Astrocyte (in vitro differentiated cells and primary cell): ENCODE measurements around the gene IQCH. TPM values are rescaled to one million over a fixed set of nuclear protein-coding genes. Genes with fewer than 3 reads are reported as not detected.

Experiments
- DNase-seq: peaks from one replicate; pipeline ENCODE4 v3.0.0-alpha.2; 2010; ENCODE audit warnings: low read depth
- FAIRE-seq: peaks from 2 replicates; lab custom pipeline; 2011; peaks lifted over from hg19 to GRCh38; lab: Jason Lieb, UNC
- H2AFZ ChIP-seq: 2 replicates; pipeline ENCODE4 v1.6.0; 2012; ENCODE audit warnings: low read depth, low read length, inconsistent platforms
- H3K27ac ChIP-seq: 2 replicates; pipeline ENCODE4 v1.5.1; 2011; ENCODE audit warnings: low read depth, low read length, inconsistent platforms
- H3K27me3 ChIP-seq: 2 replicates; pipeline ENCODE4 v1.6.0; 2011; ENCODE audit warnings: low read length, inconsistent platforms; ENCODE audit not compliant: insufficient read depth
- H3K36me3 ChIP-seq: 2 replicates; pipeline ENCODE4 v1.5.1; 2011; ENCODE audit warnings: low read length, inconsistent platforms; ENCODE audit not compliant: insufficient read depth
- H3K4me1 ChIP-seq: 2 replicates; pipeline ENCODE4 v1.5.1; 2011; ENCODE audit warnings: low read length, inconsistent platforms; ENCODE audit not compliant: insufficient read depth
- H3K4me2 ChIP-seq: 2 replicates; pipeline ENCODE4 v1.6.0; 2012; ENCODE audit warnings: low read length, inconsistent platforms
- H3K4me3 ChIP-seq: 2 replicates; pipeline ENCODE4 v1.5.1; 2011; ENCODE audit warnings: low read depth, mild to moderate bottlenecking, low read length, inconsistent platforms; ENCODE audit not compliant: insufficient read depth
- H3K79me2 ChIP-seq: 2 replicates; pipeline ENCODE4 v1.6.0; 2012; ENCODE audit warnings: mild to moderate bottlenecking, low read length, inconsistent platforms; ENCODE audit not compliant: insufficient read depth
- H3K9ac ChIP-seq: 2 replicates; pipeline ENCODE4 v1.6.0; 2012; ENCODE audit warnings: mild to moderate bottlenecking, low read length, inconsistent platforms
- H3K9me3 ChIP-seq: 2 replicates; pipeline ENCODE4 v1.5.1; 2012; ENCODE audit warnings: low read depth, mild to moderate bottlenecking, low read length, inconsistent platforms; ENCODE audit not compliant: insufficient read depth
- H4K20me1 ChIP-seq: 2 replicates; pipeline ENCODE4 v1.6.0; 2012; ENCODE audit warnings: low read length, inconsistent platforms; ENCODE audit not compliant: insufficient read depth
- H3K27ac Mint-ChIP-seq: one replicate; pipeline ENCODE4 v1.8.0; 2021; ENCODE audit warnings: mild to moderate bottlenecking, mixed read lengths; ENCODE audit not compliant: unreplicated experiment
- H3K27me3 Mint-ChIP-seq: one replicate; pipeline ENCODE4 v1.8.0; 2021; ENCODE audit warnings: low read depth, mixed read lengths; ENCODE audit not compliant: unreplicated experiment
- H3K36me3 Mint-ChIP-seq: one replicate; pipeline ENCODE4 v1.8.0; 2021; ENCODE audit warnings: low read depth, mixed read lengths; ENCODE audit not compliant: unreplicated experiment
- H3K4me1 Mint-ChIP-seq: one replicate; pipeline ENCODE4 v1.8.0; 2021; ENCODE audit warnings: low read depth, mixed read lengths; ENCODE audit not compliant: unreplicated experiment
- H3K4me3 Mint-ChIP-seq: one replicate; pipeline ENCODE4 v1.8.0; 2021; ENCODE audit warnings: mild to moderate bottlenecking, moderate library complexity, mixed read lengths; ENCODE audit not compliant: unreplicated experiment
- H3K9me3 Mint-ChIP-seq: one replicate; pipeline ENCODE4 v1.8.0; 2021; ENCODE audit warnings: mild to moderate bottlenecking, mixed read lengths; ENCODE audit not compliant: unreplicated experiment
- CTCF ChIP-seq: IDR thresholded peaks from 2 replicates; pipeline ENCODE4 v1.5.1; 2011; ENCODE audit warnings: low read depth, mild to moderate bottlenecking, inconsistent platforms, low read length, moderate library complexity; ENCODE audit not compliant: insufficient read depth
- EZH2 ChIP-seq: IDR thresholded peaks from 2 replicates; pipeline ENCODE4 v1.6.1; 2012; ENCODE audit warnings: mild to moderate bottlenecking, low read length, inconsistent platforms; ENCODE audit not compliant: insufficient read depth
- total RNA-seq: library from RNA; stranded (reverse); gene quantifications from 2 replicates; pipeline ENCODE4 v1.2.1, GENCODE V29; 2021

IQCH gene
- total RNA-seq, 1 donor from 2014 or later = 2.7 TPM

GRCh38 chr15:67520321-67521028, 265.9 kb downstream of the IQCH start:
- Mint-ChIP-seq H3K4me3 (peak overlapping the region; percentile 82), H3K27me3 (no peaks in the 10 kb centered on the region), H3K4me1 (peaks cover 10% of the 10 kb centered on the region), H3K27ac (no peak overlapping the region), H3K9me3 (no peaks in the 10 kb centered on the region), H3K36me3 (no peaks in the 10 kb centered on the region)
- peak overlapping the region; percentile 100 for H2AFZ ChIP-seq
- peak overlapping the region; percentile 86 for H3K9ac ChIP-seq
- no peaks in the 10 kb centered on the region for H3K27me3 ChIP-seq
- H3K9me3 ChIP-seq = no peaks in the 10 kb centered on the region
- no peak for FAIRE-seq
- peak overlapping the region; percentile 91 for H3K27ac ChIP-seq
- H4K20me1 ChIP-seq = peaks cover 5% of the 10 kb centered on the region
- H3K79me2 ChIP-seq = peaks cover 34% of the 10 kb centered on the region
- no peaks in the 10 kb centered on the region for H3K36me3 ChIP-seq
- H3K4me1 ChIP-seq = peaks cover 5% of the 10 kb centered on the region
- H3K4me2 ChIP-seq = peak overlapping the region; percentile 87
- peak overlapping the region; percentile 74 for H3K4me3 ChIP-seq
- DNase-seq = no peak
- TF ChIP-seq EZH2 = no peak
- no peak for TF ChIP-seq CTCF

- Histone ChIP-seq H3K4me2 (peak within 1 kb of the TSS; percentile 87), H3K9me3 (no peaks in the 10 kb centered on the region), H3K27ac (peak within 1 kb of the TSS; percentile 91), H4K20me1 (peaks cover 5% of the 10 kb centered on the region), H3K4me3 (peak within 1 kb of the TSS; percentile 74), H3K79me2 (peaks cover 40% of the 10 kb centered on the region), H3K27me3 (no peaks in the 10 kb centered on the region), H3K36me3 (no peaks in the 10 kb centered on the region), H3K9ac (peak within 1 kb of the TSS; percentile 86), H2AFZ (peak within 1 kb of the TSS; percentile 100), H3K4me1 (peaks cover 5% of the 10 kb centered on the region)
- peak within 1 kb of the TSS; percentile 86 for H3K4me3 Mint-ChIP-seq
- FAIRE-seq (no peak), DNase-seq (peak; percentile 65)
- no peaks in the 10 kb centered on the region for H3K36me3 Mint-ChIP-seq
- TF ChIP-seq EZH2 = no peak
- TF ChIP-seq CTCF = no peak
- H3K27me3 Mint-ChIP-seq = no peaks in the 10 kb centered on the region
- peak within 1 kb of the TSS; percentile 53 for H3K27ac Mint-ChIP-seq
- H3K9me3 Mint-ChIP-seq = no peaks in the 10 kb centered on the region
- peaks cover 10% of the 10 kb centered on the region for H3K4me1 Mint-ChIP-seq
These were observed 266.6 kb downstream of the IQCH start, which contains the start of gene C15orf61 for GRCh38 chr15:67521029-67521782. Gene C15orf61 (plus strand): TSS chr15:67521131. CDS start chr15:67521249, 118 bp downstream.
